HepG2 (cell line): ENCODE data around the gene ZNF419. TPM values are rescaled to one million over a fixed set of nuclear protein-coding genes. Genes with fewer than 3 reads are reported as not detected.
"Not testable (repeated sequence)": the region's sequence is repeated elsewhere in the genome, so short reads cannot be mapped to it uniquely, and the experiment has no call there.

ENCODE experiments used
- ATF6 ChIP-seq: sonication (generic); formaldehyde crosslinking; conservative IDR thresholded peaks from 2 replicates; pipeline ENCODE4 v1.4.0; 2020; ENCODE audit warnings: missing genetic modification reagents
- BCL6 ChIP-seq: IDR thresholded peaks from 2 replicates; pipeline ENCODE4 v1.6.1; 2016; ENCODE audit warnings: missing genetic modification reagents, missing compliant biosample characterization
- BORCS8-MEF2B ChIP-seq: sonication (generic); formaldehyde crosslinking; IDR thresholded peaks from 2 replicates; pipeline ENCODE4 v1.8.0; 2022; ENCODE audit warnings: mild to moderate bottlenecking, missing genetic modification reagents
- GABPB1 ChIP-seq: IDR thresholded peaks from 2 replicates; pipeline ENCODE4 v1.6.1; 2016; ENCODE audit warnings: mild to moderate bottlenecking, missing genetic modification reagents, moderate library complexity, missing compliant biosample characterization
- HMGXB4 ChIP-seq, 2 experiments: sonication (generic) in 1 of 2; formaldehyde crosslinking in 1 of 2; IDR thresholded peaks; 2 replicates each; pipeline versions ENCODE4 v1.4.0 to v1.6.1; 2018 to 2020; ENCODE audit warnings: missing genetic modification reagents in 2 of 2, borderline replicate concordance in 1 of 2, low read depth in 1 of 2, mild to moderate bottlenecking in 1 of 2, missing biosample characterization in 1 of 2
- HNRNPLL ChIP-seq: fragments of 200-400 bp; formaldehyde crosslinking; IDR thresholded peaks from 2 replicates; pipeline ENCODE4 v1.6.1; 2017; ENCODE audit warnings: mild to moderate bottlenecking, low read depth, low read length; ENCODE audit not compliant: poor library complexity, severe bottlenecking
- POGK ChIP-seq: sonication (generic); formaldehyde crosslinking; conservative IDR thresholded peaks from 2 replicates; pipeline ENCODE4 v1.8.0; 2022; ENCODE audit warnings: mild to moderate bottlenecking, moderate library complexity, missing genetic modification reagents
- POLR2A ChIP-seq, 2 experiments: IDR thresholded peaks; 2 replicates each; pipeline ENCODE4 v1.6.1; 2011; ENCODE audit warnings: low read depth in 2 of 2, low read length in 2 of 2, mild to moderate bottlenecking in 1 of 2, moderate library complexity in 1 of 2; ENCODE audit not compliant: insufficient read depth in 1 of 2
- SIN3A ChIP-seq: IDR thresholded peaks from 2 replicates; pipeline ENCODE4 v1.6.1; 2011; ENCODE audit warnings: low read depth, mild to moderate bottlenecking, control low read depth, low read length, borderline replicate concordance
- ZBTB40 ChIP-seq, 2 experiments: fragments of 450-650 bp in 1 of 2; sonication (generic) in 1 of 2; formaldehyde crosslinking in 1 of 2; IDR thresholded peaks; 2 replicates each; pipeline versions ENCODE4 v1.6.1 to v1.8.0; 2016 to 2022; ENCODE audit warnings: antibody characterized with exemption in 1 of 2, mild to moderate bottlenecking in 1 of 2, missing genetic modification reagents in 1 of 2
- ZNF274 ChIP-seq: sonication (generic); formaldehyde crosslinking; IDR thresholded peaks from 2 replicates; pipeline ENCODE4 v1.5.1; 2020; ENCODE audit warnings: mild to moderate bottlenecking, missing genetic modification reagents
- ZNF607 ChIP-seq: sonication (generic); formaldehyde crosslinking; IDR thresholded peaks from 2 replicates; pipeline ENCODE4 v1.5.1; 2020; ENCODE audit warnings: missing genetic modification reagents, mild to moderate bottlenecking, borderline replicate concordance
- polyA plus RNA-seq, 8 experiments: library from polyadenylated mRNA; depleted of rRNA in 3 of 8; stranded (reverse) in 7 of 8; unstranded in 1 of 8; fragments of >200 nt; fragmentation: Illumina TruSeq in 4 of 8; extraction: Trizol in 4 of 8; gene quantifications; 2 replicates each; pipeline versions ENCODE4 v1.2.1 to v1.2.3, GENCODE V29; 2011 to 2016; ENCODE audit warnings: low read depth in 4 of 8, missing spikeins in 1 of 8, mixed read lengths in 1 of 8; ENCODE audit not compliant: insufficient read depth in 1 of 8
- total RNA-seq, 5 experiments: library from RNA; depleted of rRNA; stranded (reverse); fragments of >200 nt; fragmentation: Illumina TruSeq; extraction: Trizol; gene quantifications; 2 replicates each; pipeline ENCODE4 v1.2.3, GENCODE V29; 2016; ENCODE audit warnings: low read depth in 1 of 5

ZNF419 gene
- total and polyA plus RNA-seq, 2 of the 13 experiments (the other 11 are each of a cell fraction or from before 2014, with no cell fraction given): 8.5 to 8.8 TPM

- TF ChIP-seq ZBTB40 (IDR thresholded peaks at IDR 0.05): peak; percentile 67
- not testable (repeated sequence) for TF ChIP-seq ZBTB40 (CRISPR knock-in tag; IDR thresholded peaks at IDR 0.05)
- peak; percentile 97 for TF ChIP-seq GABPB1
- TF ChIP-seq BCL6 (CRISPR knock-in tag): peak; percentile 28; the same call in 1 of the 2 replicates
- TF ChIP-seq HMGXB4 (CRISPR knock-in tag; IDR thresholded peaks at IDR 0.05; ENCODE audit: borderline replicate concordance in 1 of 2, low read depth in 1 of 2): peak; percentile 40 to 77; a peak in 2 of 4 replicates
- TF ChIP-seq POLR2A (IDR thresholded peaks at IDR 0.05; ENCODE audit: insufficient read depth in 1 of 2, low read depth in 2 of 2, low read length in 2 of 2): peak; percentile 88 to 93
- peak; percentile 71; the same call in 1 of the 2 replicates for TF ChIP-seq ZNF607
- TF ChIP-seq ATF6 (CRISPR knock-in tag): 0 out of 2 replicates have a peak, but pooled peaks have one; percentile 61
- peak; percentile 90 for TF ChIP-seq HNRNPLL
- 0 out of 2 replicates have a peak, but pooled peaks have one; percentile 34 for TF ChIP-seq SIN3A
- TF ChIP-seq BORCS8-MEF2B: 0 out of 2 replicates have a peak, but pooled peaks have one; percentile 47
- TF ChIP-seq ZNF274 (CRISPR knock-in tag): 0 out of 2 replicates have a peak, but pooled peaks have one; percentile 49
- peak; percentile 55; the same call in 1 of the 2 replicates for TF ChIP-seq POGK (CRISPR knock-in tag)
These were observed 12.3 kb downstream of the ZNF419 start, which contains the start of gene ZNF773 (continued) for GRCh38 chr19:57499680-57500395.
